IPS-NIHi7 (cell line): ENCODE data around the gene AGAP1.

Experiments used
- DNase-seq: peaks from one replicate; pipeline ENCODE4 v3.0.0; 2012; ENCODE audit warnings: mixed read lengths; ENCODE audit errors: extremely low spot score

AGAP1 gene

DNA sequence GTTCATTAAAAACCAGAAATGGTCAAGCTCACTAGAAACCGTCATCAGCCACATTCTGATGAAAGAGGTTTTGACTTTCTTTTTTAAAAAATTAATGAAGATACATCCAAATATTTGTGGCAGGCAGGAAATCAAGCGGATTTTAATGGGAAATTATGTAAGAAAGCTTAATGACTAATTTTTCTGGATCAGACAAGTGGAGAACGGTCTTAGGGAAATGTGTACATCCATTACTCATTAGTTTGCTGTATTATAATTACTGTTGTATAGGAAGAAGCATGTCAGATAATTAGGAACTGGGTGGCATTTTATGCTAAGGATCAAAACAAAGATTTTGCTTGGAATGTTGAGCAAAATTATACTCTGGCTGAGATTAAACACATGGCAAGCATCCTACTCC is 39.4 kb downstream of the AGAP1 start:
- DNase-seq: no peak

DNA sequence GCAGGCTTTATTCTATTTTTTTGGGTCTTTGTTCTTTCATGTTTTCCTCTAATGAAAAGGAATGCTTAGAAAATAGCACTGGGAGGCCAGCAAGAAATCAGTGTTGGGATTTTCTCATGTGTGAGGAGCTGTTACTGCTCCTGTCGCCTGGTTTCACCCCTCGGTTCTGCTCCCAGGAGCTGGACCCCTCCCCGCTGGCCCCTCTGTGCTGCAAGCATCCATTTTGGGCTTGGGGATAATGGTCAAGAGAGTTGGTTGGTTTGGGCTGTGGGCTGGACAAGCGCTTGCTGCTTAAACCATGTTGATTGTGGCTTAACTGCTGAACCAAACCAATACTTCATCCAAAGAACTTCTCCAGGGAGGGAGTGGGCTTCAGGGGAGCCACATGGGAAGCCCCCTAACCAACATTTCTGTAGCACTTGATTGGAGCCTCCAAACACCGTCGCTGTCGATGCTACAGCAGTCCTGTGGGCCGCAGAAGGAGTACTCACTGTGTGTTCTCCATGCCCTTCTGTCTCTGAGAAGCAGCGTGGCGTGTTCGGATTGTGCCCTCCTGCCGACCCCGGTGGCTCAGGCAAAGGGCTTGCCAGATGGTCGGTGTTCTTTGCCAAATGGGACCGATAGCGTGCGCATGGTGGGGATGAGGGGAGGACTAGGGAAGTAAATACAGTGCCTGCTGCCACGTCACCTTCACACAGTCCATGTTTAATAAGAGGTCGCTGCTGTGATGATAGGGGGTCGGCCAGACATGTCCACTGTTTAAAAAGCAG is 40.0 kb downstream of the AGAP1 start:
- DNase-seq: no peak

DNA sequence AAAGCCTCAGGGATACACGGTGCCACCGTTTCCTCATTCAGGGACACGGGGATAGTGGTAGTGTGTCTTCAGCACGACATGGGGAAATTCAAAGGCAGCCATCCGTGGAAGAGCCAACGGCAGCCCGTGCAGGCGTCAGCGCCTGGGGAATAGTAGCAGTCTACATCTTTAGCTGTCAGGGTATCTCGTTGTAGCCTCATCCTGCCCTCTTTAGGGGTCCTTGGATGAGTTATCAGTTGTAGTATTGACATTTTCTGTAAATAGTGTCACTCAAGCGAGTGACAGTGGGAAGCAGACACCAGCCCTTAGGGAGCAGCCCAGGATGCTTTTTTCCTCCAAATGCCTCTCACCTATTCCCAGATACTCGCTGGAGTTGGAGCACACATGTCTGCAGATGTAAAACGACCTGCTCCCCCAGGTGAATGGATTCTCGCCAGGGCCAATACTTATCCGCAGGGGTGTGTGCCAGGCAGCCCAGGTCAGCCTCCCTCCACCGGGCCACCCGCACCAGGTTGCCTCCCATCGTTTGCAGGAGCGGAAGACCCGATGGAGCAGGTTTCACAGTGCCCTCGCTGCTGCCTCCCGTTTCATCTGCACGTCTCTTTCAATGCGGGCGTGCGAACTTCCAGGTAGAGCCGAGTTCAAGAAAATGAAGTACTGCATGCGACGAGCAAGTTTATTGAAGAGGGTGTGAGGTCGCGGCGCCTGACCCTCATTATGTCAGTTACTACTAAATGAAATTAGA is 41.0 kb downstream of the AGAP1 start:
- DNase-seq: no peak

DNA sequence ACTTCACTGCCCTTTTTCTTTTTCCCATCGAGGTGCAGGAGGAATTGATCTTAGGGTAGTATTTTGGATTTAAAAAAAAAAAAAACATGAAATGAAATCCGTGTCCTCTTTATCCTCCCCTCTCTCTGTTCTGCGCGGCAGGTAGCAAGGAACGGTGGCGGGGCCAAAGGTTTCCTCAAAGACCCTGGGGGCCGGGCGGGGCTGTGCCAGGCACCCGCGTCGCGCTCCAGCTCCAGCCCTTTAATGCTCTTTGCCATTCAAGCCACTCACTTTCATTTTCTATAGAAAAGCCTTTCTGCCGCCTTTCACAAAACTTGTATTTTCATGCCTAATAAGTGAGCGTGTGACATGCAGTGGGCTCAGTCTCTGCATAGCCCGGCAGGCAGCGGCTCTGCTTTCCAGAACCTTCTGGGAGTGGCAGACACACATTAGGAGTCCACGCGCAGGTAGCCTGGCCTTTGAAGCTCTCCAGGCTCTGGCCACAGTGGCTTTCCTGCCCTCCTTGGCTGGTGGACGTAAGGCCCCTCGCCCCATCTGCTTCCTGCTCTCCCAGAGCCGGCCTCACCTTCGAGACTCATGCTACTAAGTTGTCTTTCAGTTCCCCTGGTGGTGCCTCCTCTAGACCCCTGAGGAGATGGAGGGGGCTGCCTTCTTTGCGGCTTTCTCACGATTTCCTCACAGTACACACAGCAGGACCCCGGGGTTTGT is 41.7 kb downstream of the AGAP1 start:
- DNase-seq: no peak

DNA sequence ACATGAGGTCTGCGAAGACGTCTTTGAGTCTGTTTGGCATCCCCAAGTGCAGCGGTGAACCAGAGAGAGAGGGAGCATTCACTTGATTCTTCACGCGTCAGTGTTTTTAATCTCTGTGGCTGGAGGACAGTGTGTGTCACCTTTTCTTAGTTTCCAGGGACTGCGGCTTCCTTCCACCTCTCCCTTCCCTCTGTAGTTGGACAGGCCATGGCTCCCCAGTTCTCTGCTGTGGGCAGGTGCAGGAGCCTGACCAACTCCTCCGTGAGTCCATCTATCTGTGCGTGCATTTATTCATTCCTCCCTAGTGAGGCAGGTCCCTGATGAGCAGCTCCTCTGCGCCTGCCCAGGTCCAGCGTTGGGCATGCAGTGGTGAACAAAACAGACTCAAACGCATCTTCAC is 42.9 kb downstream of the AGAP1 start:
- no peak for DNase-seq

DNA sequence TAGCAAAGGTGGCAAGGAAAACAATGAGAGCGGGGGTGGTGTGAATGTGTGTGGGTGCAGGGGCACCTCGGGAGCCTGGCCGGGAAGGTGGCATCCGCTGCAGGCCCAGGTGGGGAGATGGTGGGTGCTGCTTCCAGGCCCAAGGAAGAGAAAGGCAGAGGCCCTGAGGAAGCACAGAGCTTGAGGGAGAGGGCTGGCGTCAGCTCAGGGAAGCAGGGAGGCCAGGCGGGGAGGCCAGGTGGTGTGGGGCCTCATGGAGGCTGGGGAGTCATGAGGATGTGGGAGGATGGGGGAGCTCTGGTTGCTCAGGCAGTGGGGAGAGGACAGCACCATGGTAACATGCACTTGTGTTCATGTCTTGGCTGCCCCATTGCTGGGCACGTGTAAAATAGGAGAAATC is 43.3 kb downstream of the AGAP1 start:
- DNase-seq: no peak

DNA sequence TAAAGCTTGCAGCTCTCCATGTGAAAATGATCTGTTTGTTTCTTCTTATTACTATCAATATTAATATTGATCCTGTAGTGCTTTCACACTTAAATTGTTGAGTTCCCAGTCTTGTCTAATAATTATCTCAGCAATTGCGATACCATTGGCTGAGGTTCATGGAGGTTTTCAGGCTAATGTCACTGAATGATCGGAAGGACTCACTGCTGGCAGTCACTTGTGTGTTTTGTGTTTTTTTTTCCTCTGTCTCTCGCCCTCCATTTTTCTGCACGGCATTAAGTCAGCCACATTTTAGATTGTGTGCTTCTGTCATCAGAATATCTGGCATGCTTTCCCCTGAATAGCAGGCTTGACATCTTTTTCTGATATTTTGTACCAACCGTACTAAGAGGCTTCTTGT is 43.7 kb downstream of the AGAP1 start:
- no peak for DNase-seq

DNA sequence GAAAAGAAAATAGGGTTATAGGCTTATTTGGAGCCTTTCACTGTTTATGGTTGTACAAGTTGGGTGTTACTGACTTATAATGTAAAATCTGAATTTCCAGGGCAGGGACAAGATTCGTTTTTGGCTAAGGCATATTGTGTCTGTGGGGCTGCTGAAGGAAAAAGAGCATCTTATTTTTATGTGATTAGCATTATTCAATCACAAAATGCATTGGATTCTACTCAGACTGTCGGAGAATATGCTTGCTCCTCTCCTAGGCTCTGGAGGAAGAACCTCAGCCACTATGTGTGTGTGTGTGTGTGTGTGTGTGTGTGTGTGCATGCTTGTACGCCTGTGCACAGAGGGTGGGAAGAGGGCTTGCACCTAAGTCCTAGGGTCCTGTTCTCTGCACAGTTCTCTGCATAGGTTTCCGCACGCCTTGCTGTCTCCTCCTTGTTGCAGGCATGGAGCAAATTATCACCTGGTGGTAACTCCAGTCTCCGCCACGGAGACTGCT is 44.3 kb downstream of the AGAP1 start:
- DNase-seq: no peak

DNA sequence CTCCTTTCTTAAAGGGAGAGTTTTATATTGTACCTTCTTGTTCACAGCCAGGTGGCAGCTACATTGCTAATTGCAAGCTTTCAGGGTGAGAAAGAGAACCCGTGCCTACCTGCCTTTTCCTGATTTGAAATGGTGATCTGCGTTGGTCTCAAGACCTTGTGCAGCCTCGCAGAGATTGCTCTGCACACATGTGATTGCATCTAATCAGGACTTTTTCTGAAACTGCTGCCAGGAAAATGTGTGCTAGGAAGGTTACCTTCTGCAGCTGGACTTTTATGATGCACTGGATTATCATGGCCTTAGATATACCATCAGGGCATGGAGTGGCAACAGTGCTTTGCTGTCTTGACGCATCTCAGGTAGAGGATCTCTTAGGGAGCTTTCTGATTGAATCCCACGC is 45.1 kb downstream of the AGAP1 start:
- no peak for DNase-seq

DNA sequence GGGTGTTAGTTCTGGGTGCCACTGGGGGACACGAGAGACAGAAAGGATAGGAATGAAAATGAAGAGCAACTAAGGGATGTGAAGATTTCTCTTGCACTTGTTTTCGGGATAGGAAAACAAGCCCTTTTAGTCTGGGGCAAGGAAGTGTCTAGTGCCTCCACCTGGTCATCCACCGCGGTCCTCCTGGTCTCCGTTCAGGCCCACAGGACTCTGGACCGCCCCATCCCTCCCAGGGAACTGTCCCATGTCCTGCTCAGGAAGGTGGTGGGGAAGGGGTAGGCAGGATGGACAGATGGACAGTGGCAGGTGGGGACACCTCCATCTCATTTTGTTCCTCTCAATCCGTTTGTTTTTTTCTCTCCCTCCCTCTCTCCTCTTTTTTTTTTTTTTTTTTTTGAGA is 45.9 kb downstream of the AGAP1 start:
- no peak for DNase-seq

DNA sequence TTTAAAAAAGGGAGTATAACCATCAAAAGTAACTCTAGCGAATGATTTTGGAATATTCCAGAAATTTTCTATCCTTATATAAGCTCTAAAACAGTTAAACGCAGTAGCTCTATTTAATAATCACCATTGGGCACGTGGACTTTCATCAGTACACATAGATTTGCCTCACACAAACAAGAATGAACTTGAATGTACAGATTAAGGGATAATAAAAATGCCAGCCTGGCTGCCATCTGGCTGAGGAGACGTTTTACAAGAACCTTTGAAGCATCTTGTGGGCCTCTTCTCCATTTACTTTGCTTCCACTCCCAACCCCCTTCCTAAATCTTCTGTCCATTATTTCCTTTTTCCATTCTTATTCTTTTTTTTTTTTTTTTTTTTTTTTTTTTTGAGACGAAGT is 47.2 kb downstream of the AGAP1 start:
- DNase-seq: no peak

DNA sequence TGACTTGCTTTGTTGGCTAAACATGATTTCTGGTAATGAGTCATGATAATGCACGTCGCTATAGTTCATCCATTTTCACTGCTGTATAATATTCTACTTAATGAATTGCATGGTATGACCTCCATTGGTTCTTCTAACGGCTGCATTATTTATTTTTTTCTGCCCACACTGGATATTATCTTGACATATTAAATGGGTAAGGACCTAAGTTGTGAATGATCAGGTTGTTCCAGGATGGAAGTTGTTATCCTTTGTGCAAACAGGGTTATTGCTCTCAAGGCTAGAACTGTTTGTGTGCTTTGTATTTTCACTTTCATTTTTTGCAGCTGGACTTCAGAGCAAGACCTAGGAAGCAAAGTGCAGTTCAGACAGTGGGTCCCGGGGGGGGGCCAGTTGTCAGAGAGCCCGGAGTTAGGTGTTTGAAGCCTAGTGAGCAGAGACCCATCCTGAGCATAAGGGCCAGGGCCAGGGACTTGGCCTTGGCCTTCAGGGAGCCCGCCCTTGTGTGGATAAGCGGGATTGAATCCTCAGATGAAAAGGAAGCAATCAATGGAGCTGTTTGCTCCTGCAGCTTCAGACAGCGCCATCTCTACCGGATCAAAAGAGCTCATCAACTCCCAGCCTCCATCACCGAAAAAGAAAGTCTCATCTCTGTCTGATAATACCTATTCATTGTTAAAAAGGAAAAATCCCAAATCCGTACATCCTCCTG is 48.2 kb downstream of the AGAP1 start:
- no peak for DNase-seq

DNA sequence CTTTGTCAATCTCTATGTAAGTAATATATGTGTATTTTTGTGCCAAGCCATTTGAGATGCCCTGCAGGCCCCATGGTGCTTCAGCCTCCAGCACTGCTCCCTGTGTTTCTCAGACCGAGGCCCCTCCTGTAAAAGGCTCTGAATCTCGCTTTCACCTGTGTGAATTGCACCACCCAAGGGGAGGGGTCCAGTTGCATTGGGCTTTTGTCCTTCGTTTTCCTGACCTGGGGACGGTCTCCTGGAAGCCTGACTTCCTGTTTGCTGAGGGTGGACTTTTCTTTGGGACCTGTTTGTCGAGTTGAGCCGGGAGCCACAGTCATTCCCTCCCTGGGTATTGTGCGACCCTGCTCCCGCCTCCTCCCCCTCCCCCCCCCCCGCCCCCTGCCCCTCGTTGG is 48.9 kb downstream of the AGAP1 start:
- peak; percentile 75 for DNase-seq

DNA sequence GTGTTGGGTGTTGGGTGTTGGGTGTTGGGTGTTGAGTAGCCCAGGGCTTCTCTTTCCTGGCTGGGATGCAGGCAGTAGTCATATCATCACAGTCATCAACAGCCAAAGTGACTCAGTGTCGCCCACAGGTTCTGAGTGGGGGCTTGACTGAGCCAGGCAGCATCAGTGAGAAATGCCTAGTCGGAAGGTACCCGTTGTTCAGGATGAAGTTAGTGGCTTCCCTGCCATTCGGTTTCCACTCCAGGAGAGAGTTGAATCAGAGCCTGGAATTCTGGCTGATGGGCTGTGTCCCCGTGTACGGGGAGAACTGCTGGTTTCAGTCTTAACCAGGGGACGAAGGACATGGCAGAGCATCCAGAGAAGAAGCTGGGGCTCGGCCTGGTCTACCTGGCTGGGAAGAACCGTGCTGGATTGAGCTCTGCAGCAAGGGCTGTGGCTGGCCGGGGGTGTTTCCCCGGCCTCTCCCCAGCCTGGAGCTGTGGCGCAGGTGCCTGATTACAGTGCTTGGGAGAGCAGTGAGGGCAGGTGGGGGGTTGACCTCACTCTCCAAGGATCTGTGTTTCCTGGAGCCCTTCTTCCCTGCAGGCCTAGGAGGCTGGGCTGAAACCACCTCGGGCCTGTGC is 49.4 kb downstream of the AGAP1 start:
- DNase-seq: no peak

DNA sequence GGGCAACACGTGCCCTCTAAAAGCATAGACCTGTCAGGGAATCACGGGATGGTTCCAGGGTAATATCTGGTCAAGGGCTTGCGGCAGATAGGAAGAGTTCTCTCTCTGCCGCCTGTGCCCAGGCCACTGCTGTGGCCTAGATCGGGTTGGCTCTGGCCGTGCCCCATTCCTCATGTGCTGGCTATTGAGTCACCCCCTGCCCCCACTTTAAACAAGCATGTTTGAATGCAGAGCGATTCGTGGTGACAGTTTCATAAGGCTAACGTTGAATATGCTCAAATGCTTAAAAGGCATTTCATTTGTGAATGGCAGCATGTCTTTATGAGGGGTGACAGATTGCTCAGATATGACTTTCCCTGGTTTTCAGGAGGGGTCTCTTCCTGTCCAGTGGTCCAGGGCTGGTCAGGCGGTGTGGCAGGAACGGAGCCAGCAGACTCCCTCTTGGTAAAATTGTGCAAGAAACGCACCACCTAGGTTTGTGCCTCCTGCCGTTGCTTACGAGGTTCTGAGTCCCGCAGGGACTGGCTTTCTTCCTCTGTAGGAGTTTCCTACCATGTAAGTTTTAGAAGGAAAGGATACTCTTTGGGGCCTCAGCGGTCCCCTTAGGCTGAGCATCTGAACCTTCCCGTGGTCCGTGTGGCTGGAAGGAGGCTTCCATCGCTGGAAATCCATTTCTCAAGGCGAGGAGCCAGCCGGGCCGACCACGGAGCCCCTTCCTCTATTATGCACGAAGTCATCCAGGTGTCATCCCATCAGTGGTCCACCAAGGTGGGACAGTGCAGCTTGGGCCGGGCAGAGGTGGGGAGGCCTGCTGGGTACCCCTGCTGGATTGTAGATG is 50.2 kb downstream of the AGAP1 start:
- no peak for DNase-seq

DNA sequence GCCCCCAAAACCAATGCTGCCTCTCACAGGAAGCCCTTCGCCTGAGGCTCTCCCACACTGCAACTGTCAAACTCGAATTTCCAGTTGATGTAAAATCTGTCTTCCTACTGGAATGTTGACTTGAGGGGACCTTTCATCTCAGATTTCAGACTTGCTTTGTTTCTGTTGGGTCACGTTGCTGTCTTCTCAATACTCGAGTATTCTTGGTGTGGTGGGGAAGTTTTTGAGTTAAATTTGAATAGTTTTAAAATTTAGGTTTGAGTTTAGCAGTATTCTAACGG is 50.8 kb downstream of the AGAP1 start:
- DNase-seq: no peak

DNA sequence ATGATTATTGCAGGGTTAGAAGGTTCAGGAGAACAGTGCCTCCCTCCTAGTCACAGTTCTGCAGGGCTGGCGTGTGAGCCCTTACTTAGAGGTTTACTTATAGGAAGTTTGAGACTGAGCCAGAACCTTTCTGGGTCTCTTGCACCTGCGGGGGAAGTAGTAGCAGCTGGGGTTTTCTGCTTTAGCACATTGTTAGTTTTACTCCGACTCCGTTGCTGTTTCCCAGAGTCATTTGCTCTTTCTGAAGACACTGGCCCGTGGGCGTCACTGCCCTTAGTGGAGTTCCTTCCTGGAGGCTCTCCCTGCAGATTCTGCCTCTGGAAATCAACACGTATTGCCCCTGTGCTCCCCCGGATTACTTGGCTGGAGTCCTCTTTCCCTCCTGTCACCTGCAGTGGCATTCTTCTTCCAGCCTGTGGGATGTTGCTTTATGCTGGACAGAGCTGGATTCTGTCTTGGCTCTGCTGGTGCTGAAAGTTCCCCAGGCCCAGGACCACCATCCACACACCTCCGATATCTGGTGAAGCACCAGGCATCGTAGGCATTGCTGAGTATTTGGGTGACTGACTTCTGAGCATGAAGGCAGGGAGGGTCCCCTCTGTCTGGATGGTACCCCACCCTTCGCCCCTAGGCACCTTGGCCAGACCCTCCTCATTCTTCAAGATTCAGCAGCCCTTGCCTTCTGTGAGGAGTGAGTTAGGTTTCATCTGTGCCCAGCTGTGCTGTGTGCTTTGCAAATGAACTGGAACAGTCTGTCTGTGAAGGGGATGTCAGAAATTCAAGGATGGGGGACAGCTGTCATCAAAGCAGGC is 51.7 kb downstream of the AGAP1 start:
- DNase-seq: no peak

DNA sequence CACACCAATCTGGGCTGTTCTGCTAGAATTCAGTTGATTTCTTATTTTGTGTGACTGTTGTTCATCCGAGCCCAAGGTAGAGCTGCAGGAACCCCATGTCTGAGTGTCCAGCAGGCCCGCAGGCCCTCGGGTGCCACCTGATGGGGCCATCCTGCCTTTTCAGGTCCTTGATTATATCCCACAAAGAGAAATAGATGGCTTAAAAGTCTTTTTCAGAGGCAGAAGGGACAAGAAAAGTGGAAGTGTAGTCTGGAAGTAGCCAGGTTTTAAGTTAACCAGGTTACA is 52.2 kb downstream of the AGAP1 start:
- no peak for DNase-seq

DNA sequence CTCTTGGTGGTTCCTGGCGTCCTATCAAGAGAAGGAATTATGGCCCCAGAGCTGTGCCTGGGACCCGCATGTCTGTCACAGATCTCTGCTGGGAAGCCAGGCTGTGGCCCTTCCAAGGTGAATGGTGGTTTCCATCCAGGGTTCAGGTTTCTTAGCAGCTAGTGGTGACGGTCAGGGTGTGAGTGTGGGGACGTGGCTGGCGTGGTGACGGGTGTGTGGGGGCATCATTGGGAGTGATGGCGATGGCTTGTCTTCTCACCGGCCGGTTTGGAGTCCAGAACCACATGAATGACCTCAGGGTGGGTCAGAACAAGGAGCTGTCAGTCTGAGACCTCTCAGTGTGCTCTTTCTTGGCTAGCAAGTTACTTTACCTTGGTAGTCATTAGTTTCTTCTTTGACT is 52.6 kb downstream of the AGAP1 start:
- DNase-seq: no peak

DNA sequence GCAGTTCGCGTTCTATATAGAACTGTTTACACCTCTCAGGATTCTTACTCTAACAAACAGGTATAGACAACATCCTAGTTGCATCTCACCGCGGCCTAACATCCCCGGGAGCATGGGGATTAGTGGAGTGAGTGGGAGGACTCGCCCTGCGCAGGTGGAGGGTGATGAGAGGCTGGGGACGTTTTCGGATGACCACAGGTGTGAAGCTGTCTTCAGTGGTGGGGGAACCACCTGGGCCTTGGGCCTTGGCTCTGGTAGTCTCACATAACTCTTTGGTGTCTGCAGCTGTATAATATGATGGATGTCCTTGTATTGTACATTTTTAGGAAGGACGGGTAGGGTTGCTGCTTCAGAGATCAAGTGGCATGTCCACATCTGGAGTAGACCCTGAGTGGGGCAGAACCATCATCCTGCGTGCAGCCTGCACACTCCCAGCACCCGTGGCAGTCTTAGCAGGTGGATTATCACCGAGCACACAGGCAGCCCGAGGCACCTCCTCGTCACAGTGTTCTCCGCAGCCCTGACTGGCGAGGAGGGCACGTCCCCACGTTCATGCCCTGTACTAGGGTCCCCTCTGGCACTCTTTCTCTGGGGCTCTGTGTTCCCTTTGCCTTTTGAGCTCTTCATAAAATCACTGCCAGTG is 56.0 kb downstream of the AGAP1 start:
- no peak for DNase-seq
